B cell (primary cell): ENCODE data around the gene POLR2A. TPM values are rescaled to one million over a fixed set of nuclear protein-coding genes. Genes with fewer than 3 reads are reported as not detected.

ENCODE experiments used
- ATAC-seq: fragments of 200-7000 bp; cut with Tn5 transposase; one replicate; pipeline ENCODE4 v1.10.0; 2021; ENCODE audit warnings: low read depth, mild to moderate bottlenecking, moderate number of reproducible peaks, moderate library complexity
- CTCF ChIA-PET: fragments of 350-600 bp; sonication (Branson Sonifier 250); formaldehyde crosslinking; loops from one replicate; lab custom pipeline; 2021; ENCODE audit warnings: antibody characterized with exemption, inconsistent platforms; lab: Charles Lee
- POLR2A ChIA-PET: fragments of 350-600 bp; sonication (Branson Sonifier 250); formaldehyde crosslinking; loops from one replicate; lab custom pipeline; 2021; ENCODE audit warnings: antibody characterized with exemption; lab: Charles Lee
- DNase-seq: peaks from one replicate; pipeline ENCODE4 v3.0.0; 2013
- H2AFZ ChIP-seq: 2 replicates; pipeline ENCODE4 v1.6.1; 2012; ENCODE audit warnings: mild to moderate bottlenecking, low read depth, low read length; ENCODE audit not compliant: insufficient read depth, poor library complexity, severe bottlenecking
- H3K27ac ChIP-seq, 2 donors: 1 replicate in 1 of 2; 2 replicates in 1 of 2; pipeline ENCODE4 v1.5.1; 2012 to 2013; ENCODE audit warnings: low read length in 2 of 2, mild to moderate bottlenecking in 2 of 2, moderate library complexity in 1 of 2
- H3K27me3 ChIP-seq, 4 experiments: fragments of 200-600 bp in 1 of 4; sonication (generic) in 1 of 4; replicated peaks in 1 of 4; 1 replicate in 2 of 4; 2 replicates in 2 of 4; pipeline versions ENCODE4 v1.6.1 to v1.7.0; 2013 to 2016; ENCODE audit warnings: low read length in 3 of 4, mild to moderate bottlenecking in 2 of 4, mixed read lengths in 1 of 4, moderate library complexity in 1 of 4; ENCODE audit not compliant: insufficient read depth in 4 of 4, control insufficient read depth in 3 of 4; ENCODE audit errors: control extremely low read depth in 1 of 4
- H3K36me3 ChIP-seq, 2 experiments: replicated peaks in 1 of 2; 1 replicate in 1 of 2; 2 replicates in 1 of 2; pipeline versions ENCODE4 v1.6.1 to v1.7.1; 2013; ENCODE audit warnings: low read length in 1 of 2; ENCODE audit not compliant: insufficient read depth in 2 of 2, control insufficient read depth in 1 of 2; ENCODE audit errors: control extremely low read depth in 1 of 2, extremely low read depth in 1 of 2
- H3K4me1 ChIP-seq, 2 donors: fragments of 200-600 bp in 1 of 2; sonication (generic) in 1 of 2; 1 replicate in 1 of 2; 2 replicates in 1 of 2; pipeline versions ENCODE4 v1.5.1 to v1.6.1; 2013 to 2017; ENCODE audit warnings: low read length in 2 of 2; ENCODE audit not compliant: control insufficient read depth in 2 of 2, insufficient read depth in 2 of 2
- H3K4me2 ChIP-seq: replicated peaks from 2 replicates; pipeline ENCODE3; 2012; ENCODE audit warnings: mild to moderate bottlenecking, low read depth, low read length; ENCODE audit not compliant: poor library complexity, severe bottlenecking
- H3K4me3 ChIP-seq, 5 experiments: fragments of 200-600 bp in 1 of 5; sonication (generic) in 1 of 5; 1 replicate in 3 of 5; 2 replicates in 2 of 5; pipeline versions ENCODE4 v1.5.1 to v1.7.0; 2011 to 2016; ENCODE audit warnings: low read length in 4 of 5, mild to moderate bottlenecking in 4 of 5, low read depth in 2 of 5, control low read depth in 1 of 5, moderate library complexity in 1 of 5; ENCODE audit not compliant: insufficient read depth in 1 of 5; ENCODE audit errors: control extremely low read depth in 1 of 5, extremely low read depth in 1 of 5
- H3K79me2 ChIP-seq: fragments of 200-600 bp; sonication (generic); one replicate; pipeline ENCODE4 v1.6.0; 2016; ENCODE audit warnings: low read length; ENCODE audit not compliant: control insufficient read depth, insufficient read depth
- H3K9ac ChIP-seq: fragments of 200-600 bp; sonication (generic); 2 replicates; pipeline ENCODE4 v1.6.1; 2017; ENCODE audit warnings: mild to moderate bottlenecking, low read length, moderate library complexity
- H3K9me3 ChIP-seq, 3 donors: one replicate each; pipeline versions ENCODE4 v1.6.1 to v1.7.1; 2013; ENCODE audit warnings: low read length in 2 of 3; ENCODE audit not compliant: control insufficient read depth in 2 of 3, insufficient read depth in 1 of 3; ENCODE audit errors: control extremely low read depth in 1 of 3
- H4K20me1 ChIP-seq: 2 replicates; pipeline ENCODE4 v1.6.0; 2012; ENCODE audit warnings: mild to moderate bottlenecking, low read length; ENCODE audit not compliant: insufficient read depth, control insufficient read depth, poor library complexity, severe bottlenecking
- H3K27ac Mint-ChIP-seq: one replicate; pipeline ENCODE4 v1.8.0; 2021; ENCODE audit warnings: mixed read lengths
- H3K27me3 Mint-ChIP-seq: one replicate; pipeline ENCODE4 v1.8.0; 2021; ENCODE audit warnings: mixed read lengths
- H3K4me1 Mint-ChIP-seq: one replicate; pipeline ENCODE4 v1.8.0; 2021; ENCODE audit warnings: mixed read lengths
- H3K4me3 Mint-ChIP-seq: one replicate; pipeline ENCODE4 v1.8.0; 2021; ENCODE audit warnings: mixed read lengths
- H3K9me3 Mint-ChIP-seq: one replicate; pipeline ENCODE4 v1.8.0; 2022; ENCODE audit warnings: mixed read lengths; ENCODE audit not compliant: insufficient read depth
- EZH2 ChIP-seq: IDR thresholded peaks from 2 replicates; pipeline ENCODE4 v1.6.1; 2012; ENCODE audit warnings: borderline replicate concordance, low read depth, mild to moderate bottlenecking, moderate library complexity, low read length; ENCODE audit not compliant: insufficient read depth, poor library complexity, severe bottlenecking
- WGBS: methylation state at CpG from one replicate; pipeline ENCODE4 v1.1.5; 2013; ENCODE audit warnings: missing lambda C conversion rate; ENCODE audit not compliant: insufficient coverage; 5-methylcytosine and 5-hydroxymethylcytosine counted together
- intact Hi-C: fragments of 100-400 bp; cut with micrococcal nuclease; formaldehyde crosslinking; loops from one replicate; pipeline ENCODE4 v1.10.0; 2022
- polyA plus RNA-seq: library from polyadenylated mRNA; depleted of rRNA; stranded (reverse); fragments of >200 nt; gene quantifications from 2 replicates; pipeline ENCODE4 v1.2.3, GENCODE V29; 2012
- total RNA-seq, 2 donors: library from RNA; stranded (reverse); fragments of 120-200 nt in 1 of 2; gene quantifications; 1 replicate in 1 of 2; 2 replicates in 1 of 2; pipeline versions ENCODE4 v1.2.3 to v1.2.4, GENCODE V29; 2013 to 2022
- TF ChIP-seq, protein P1 (sequence below): fragments of 200-600 bp; IDR thresholded peaks from one replicate; pipeline ENCODE4 v1.8.0; 2022; ENCODE audit warnings: antibody characterized with exemption, mild to moderate bottlenecking

The POLR2A gene
- total and polyA plus RNA-seq, 2 donors (not counting 1 experiment from before 2014, with no cell fraction given) = 56.5 to 225 TPM

DNA sequence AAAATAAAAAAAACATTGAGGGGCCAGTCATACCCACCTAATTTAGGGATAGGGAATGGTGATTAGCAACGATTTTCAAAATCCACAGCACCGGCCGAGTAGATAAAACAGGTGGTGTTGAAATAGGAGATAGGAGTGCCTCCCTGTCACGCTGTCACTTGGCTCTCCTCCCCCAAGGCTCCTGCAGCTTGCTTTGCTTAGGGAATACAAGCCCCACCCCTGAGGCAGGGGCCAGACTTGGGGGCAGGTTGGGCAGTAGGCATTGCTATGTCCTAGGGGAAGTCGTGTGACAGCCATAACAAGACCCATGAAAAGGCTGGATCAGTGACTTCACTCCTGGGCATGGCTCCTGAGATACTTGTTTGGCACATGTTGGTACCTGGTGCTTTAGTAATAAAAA is 25.8 kb downstream of the POLR2A start:
- POLR2A ChIA-PET = interaction anchor here (0.6 kb wide), 1 partner anchor 71 kb away, joined by 3 read pairs; no protein-coding TSS in a partner anchor
- Histone ChIP-seq H3K36me3 (peaks cover 11 to 74% of the 10 kb centered on the region in 2 experiments), H4K20me1 (no peaks in the 10 kb centered on the region), H3K79me2 (no peaks in the 10 kb centered on the region), H3K4me3 (no peak overlapping the region), H3K27me3 (no peaks in the 10 kb centered on the region), H3K27ac (no peak overlapping the region), H3K4me1 (no peaks in the 10 kb centered on the region), H3K9me3 (no peaks in the 10 kb centered on the region), H3K9ac (no peak overlapping the region), H2AFZ (no peak overlapping the region), H3K4me2 (no peak overlapping the region)
- Mint-ChIP-seq H3K4me1 (no peaks in the 10 kb centered on the region), H3K27me3 (no peaks in the 10 kb centered on the region), H3K4me3 (no peak overlapping the region), H3K9me3 (no peaks in the 10 kb centered on the region), H3K27ac (no peak overlapping the region)
- no peak for DNase-seq
- CTCF ChIA-PET = interaction anchor here (2.5 to 4.0 kb wide), 2 partner anchors 51 to 74 kb away, joined by 6 to 25 read pairs; partner anchors contain the start of gene TMEM102
- no peak for ATAC-seq
- TF ChIP-seq, protein P1, sequence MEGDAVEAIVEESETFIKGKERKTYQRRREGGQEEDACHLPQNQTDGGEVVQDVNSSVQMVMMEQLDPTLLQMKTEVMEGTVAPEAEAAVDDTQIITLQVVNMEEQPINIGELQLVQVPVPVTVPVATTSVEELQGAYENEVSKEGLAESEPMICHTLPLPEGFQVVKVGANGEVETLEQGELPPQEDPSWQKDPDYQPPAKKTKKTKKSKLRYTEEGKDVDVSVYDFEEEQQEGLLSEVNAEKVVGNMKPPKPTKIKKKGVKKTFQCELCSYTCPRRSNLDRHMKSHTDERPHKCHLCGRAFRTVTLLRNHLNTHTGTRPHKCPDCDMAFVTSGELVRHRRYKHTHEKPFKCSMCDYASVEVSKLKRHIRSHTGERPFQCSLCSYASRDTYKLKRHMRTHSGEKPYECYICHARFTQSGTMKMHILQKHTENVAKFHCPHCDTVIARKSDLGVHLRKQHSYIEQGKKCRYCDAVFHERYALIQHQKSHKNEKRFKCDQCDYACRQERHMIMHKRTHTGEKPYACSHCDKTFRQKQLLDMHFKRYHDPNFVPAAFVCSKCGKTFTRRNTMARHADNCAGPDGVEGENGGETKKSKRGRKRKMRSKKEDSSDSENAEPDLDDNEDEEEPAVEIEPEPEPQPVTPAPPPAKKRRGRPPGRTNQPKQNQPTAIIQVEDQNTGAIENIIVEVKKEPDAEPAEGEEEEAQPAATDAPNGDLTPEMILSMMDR = no peak
- no peak for TF ChIP-seq EZH2
- intact Hi-C loops = no loop called here
- 90% methylated on average over 2 of the region's 5 CpGs for WGBS

DNA sequence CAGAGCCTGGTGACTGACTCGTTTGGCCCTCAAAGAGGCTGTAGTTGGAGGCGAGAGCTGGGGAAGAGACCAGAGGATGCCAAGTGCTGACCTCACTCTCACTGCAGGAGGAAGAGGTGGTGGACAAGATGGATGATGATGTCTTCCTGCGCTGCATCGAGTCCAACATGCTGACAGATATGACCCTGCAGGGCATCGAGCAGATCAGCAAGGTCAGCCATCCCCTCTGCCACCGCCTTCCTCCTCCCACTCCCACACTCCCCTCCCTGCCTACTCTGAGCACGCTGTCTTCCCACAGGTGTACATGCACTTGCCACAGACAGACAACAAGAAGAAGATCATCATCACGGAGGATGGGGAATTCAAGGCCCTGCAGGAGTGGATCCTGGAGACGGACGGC is 26.9 kb downstream of the POLR2A start:
- Histone ChIP-seq H3K9ac (no peak overlapping the region), H3K4me1 (no peaks in the 10 kb centered on the region), H3K9me3 (no peaks in the 10 kb centered on the region), H3K79me2 (no peaks in the 10 kb centered on the region), H3K36me3 (peaks cover 11 to 66% of the 10 kb centered on the region in 2 experiments), H3K4me2 (no peak overlapping the region), H2AFZ (no peak overlapping the region), H4K20me1 (no peaks in the 10 kb centered on the region), H3K4me3 (no peak overlapping the region), H3K27me3 (no peaks in the 10 kb centered on the region), H3K27ac (no peak overlapping the region)
- POLR2A ChIA-PET = no interaction called here
- CTCF ChIA-PET = interaction anchor here (0.8 to 19.2 kb wide), 3 partner anchors 44 to 76 kb away, joined by 3 to 666 read pairs (median 111); partner anchors contain the start of genes MPDU1, SENP3, SOX15 and TNFSF12
- H3K4me1 Mint-ChIP-seq = no peaks in the 10 kb centered on the region
- TF ChIP-seq EZH2 = no peak
- TF ChIP-seq, protein P1 = no peak
- H3K27me3 Mint-ChIP-seq = no peaks in the 10 kb centered on the region
- no peaks in the 10 kb centered on the region for H3K9me3 Mint-ChIP-seq
- ATAC-seq (no peak), DNase-seq (peak; percentile 28)
- WGBS = 93% methylated on average over 8 of the region's 10 CpGs
- intact Hi-C loops = no loop called here
- no peak overlapping the region for H3K4me3 Mint-ChIP-seq
- no peak overlapping the region for H3K27ac Mint-ChIP-seq
